Measurements from ENCODE around the gene MT1H.
"Not testable (repeated sequence)": the region's sequence is repeated elsewhere in the genome, so short reads cannot be mapped to it uniquely, and the experiment has no call there.

Gene MT1H

GRCh38 chr16:56684926-56685590 is 15.4 kb downstream of the MT1H start:
- DNase-seq, result no peak

GRCh38 chr16:56686758-56687157 is 17.1 kb downstream of the MT1H start:
- no peak for DNase-seq

- DNase-seq, result no peak
These were observed 19.1 kb downstream of the MT1H start for GRCh38 chr16:56688762-56689161.

- no peak for DNase-seq
These were observed 19.6 kb downstream of the MT1H start for GRCh38 chr16:56689171-56689570.

DNA sequence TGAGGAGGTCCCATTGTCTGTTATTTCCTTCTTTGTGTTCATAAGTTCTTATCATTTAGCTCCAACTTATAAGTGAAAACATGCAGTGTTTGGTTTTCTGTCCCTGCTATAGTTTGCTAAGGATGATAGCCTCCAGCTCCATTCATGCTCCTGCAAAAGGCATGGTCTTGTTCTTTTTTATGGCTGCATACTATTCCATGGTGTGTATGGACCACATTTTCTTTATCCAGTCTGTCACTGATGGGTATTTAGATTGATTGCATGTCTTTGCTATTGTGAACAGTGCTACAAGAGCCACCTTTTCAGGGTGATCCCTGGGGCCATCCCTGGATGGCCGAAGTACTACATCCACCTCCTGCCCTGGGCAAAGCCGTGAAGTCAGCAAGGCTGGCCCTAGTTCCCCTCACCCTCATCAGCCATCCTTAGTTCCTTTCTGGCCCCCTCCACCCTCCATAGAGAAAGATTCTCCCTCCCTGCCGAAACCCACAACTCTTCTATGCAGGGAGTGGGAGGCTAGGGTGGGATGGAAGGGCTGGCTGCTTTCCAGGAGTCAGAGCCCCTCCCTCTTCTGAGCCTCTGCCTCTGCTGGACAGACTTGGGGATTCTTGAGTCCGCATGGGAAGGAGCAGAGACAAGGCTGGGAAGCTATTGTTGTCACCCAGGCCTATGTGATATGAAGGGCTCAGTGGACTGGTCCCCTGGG is 21.0 kb downstream of the MT1H start:
- no peak for DNase-seq

DNA sequence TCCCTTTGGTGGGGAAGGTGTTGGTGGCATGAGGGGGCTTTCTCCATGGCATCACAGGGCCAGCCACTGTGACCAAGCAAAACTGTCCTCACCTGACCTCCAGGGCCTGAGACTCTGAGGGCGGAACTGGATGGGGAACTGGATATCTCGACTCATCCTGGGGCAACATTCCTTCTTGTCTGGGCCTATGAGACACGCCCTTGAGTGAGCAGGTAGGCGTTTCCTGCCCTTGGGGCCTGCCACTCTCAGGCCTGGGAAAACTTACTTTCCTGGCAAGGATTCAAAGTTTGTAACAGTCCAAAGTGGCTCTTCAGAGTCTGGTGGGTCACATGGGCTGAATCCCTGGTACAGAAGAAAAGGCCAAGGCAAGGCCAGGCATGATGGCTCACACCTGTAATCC is 22.3 kb downstream of the MT1H start:
- DNase-seq, result no peak

GRCh38 chr16:56695246-56695645 is 25.6 kb downstream of the MT1H start:
- DNase-seq, result no peak

DNA sequence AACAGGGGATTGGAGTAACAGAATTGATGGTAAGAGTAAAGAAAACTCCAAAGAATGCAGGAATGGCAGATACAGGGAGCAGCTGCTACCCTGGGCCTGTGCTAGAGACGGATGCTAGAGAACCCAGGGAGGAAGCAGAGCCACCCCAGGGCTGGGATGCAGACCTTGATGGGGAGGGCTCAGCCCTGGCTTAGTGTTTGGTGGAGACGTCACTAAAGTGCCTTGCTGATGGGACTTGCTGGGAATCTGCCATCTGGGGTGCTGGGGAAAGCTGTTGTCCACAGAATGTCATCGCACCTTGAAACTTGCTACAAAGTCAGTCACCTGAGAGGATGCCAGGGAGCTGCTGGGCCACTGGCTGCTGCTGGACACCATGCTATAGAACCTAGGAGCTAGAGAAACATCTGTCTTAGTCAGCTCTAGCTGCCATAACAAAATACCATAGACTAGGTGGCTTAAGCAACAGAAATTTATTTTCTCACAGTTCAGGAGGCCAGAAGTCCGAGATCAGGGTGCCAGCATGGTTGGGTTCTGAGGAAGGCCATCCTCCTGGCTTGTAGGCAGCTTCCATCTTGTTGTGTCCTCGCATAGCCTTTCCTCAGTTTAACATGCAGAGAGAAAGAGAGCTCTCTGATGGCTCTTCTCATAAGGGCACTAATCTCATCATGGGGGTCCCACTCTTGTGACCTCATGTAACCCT is 28.0 kb downstream of the MT1H start:
- DNase-seq, result no peak

- DNase-seq, result no peak
These were observed 30.6 kb downstream of the MT1H start for GRCh38 chr16:56700195-56700594.

DNA sequence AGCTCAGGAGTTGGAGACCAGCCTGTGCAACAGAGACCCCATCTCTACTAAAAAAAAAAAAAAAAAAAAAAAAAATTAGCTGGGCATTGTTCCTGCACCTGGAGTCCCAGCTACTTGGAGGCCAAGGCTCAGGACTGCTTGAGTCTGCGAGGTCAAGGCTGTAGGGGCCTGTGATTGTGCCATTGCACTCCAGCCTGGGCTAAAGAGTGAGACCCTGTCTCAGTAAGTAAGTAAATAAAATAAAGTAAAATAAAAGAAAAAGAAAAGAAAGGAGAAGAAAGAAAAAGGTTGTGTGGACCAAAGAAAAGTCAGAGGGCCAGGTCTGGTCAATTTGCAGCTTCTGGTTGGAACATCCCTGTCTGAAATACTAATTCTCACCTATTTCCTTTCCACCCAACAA is 31.0 kb downstream of the MT1H start:
- no peak for DNase-seq

DNA sequence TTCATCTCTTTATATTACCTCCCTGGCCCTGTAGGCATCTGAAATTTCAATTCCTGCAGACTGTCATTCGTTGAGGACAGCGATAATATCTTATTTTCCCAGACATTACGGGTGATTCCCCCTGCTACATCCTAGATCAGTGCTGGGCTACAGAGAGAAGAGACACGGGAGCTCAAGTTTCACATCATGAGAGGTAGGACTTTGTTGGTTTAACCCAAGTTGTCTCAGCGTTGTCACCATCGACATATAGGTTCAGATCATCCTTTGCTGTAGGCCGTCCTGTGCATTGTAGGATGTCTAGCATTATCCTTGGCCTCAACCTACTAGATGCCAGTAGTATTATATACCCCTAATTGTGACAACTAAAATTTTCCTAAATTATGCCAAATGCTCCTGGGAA is 31.9 kb downstream of the MT1H start:
- no peak for DNase-seq

GRCh38 chr16:56702836-56703235 is 33.2 kb downstream of the MT1H start:
- no peak for DNase-seq

GRCh38 chr16:56708525-56709442 is 39.2 kb downstream of the MT1H start:
- peak; percentile 20 for DNase-seq

GRCh38 chr16:56709443-56710040 is 39.9 kb downstream of the MT1H start:
- no peak for DNase-seq

DNA sequence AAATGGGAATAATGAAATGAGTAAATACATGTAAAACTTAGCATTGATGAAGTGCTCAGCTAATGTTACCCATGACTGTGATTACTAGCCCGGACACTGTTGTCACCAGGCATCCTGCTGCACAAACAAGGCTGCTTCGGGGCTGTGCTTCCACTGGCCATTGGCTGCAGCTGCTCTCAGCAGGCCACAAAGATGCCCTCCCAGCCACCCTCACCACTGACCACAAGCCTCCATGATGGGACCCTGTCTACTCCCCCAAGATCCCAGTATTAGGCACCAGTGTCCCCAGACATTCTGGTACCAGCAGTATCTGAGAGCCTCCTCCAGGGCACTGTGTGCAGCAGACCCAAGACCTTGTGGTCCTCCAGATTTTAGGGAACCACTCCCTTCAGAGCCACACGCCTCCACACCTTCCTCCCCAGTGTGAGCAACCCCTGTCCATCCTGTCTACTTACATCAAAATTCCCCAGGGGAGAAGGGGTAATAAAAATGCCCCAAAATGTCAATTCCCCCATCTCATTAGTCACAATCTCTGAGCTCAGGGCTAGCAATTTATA is 40.6 kb downstream of the MT1H start:
- DNase-seq, result no peak

- no peak for DNase-seq
These were observed 42.2 kb downstream of the MT1H start for GRCh38 chr16:56711862-56712261.

GRCh38 chr16:56713794-56714193 is 44.2 kb downstream of the MT1H start:
- no peak for DNase-seq

GRCh38 chr16:56715126-56715525 is 45.5 kb downstream of the MT1H start:
- no peak for DNase-seq

DNA sequence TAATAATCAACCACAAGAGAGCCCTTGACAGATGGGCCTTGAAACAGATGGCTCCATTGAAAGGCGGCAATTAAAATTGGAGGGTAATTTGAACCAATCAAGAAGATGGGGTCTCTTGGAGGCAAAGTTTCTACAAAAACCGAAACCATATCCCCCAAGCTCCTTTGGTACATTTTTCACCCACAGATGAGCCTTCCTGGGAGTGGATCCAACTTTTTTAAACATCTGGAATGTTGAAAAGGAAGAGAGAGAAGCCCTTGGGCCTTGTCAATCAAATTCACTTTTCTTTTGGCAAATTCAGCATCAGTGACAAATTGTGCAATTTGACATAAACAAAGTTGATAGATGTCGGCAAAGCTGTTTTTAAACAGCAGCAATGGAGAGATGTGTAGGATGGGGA is 47.1 kb downstream of the MT1H start:
- DNase-seq, result no peak

GRCh38 chr16:56717532-56717931 is 47.9 kb downstream of the MT1H start:
- not testable (repeated sequence) for DNase-seq

All from CD4-positive, alpha-beta T cell treated with Interleukin-4 for 1 hour (primary cell).